Stimulated activated CD4-positive, alpha-beta T cell treated with anti-CD3 and anti-CD28 coated beads, Interleukin-15, amount 100 ng/mL, for 24 hours (primary cell): ENCODE results near the gene GAS7.
"Not testable (repeated sequence)": the region's sequence is repeated elsewhere in the genome, so short reads cannot be mapped to it uniquely, and the experiment has no call there.

Experiments used
- DNase-seq: peaks from one replicate; pipeline ENCODE4 v3.0.0-alpha.2; 2020

The GAS7 gene

GRCh38 chr17:10010752-10011151 is 187.7 kb downstream of the GAS7 start:
- no peak for DNase-seq

- no peak for DNase-seq
Observed at GRCh38 chr17:10003705-10004104, 194.7 kb downstream of the GAS7 start.

GRCh38 chr17:10002567-10003360 is 195.6 kb downstream of the GAS7 start:
- not testable (repeated sequence) for DNase-seq

- no peak for DNase-seq
Observed at GRCh38 chr17:10001306-10001873, 197.0 kb downstream of the GAS7 start.

- DNase-seq: no peak
Observed at GRCh38 chr17:9999919-10000695, 198.3 kb downstream of the GAS7 start.

GRCh38 chr17:9998060-9998459 is 200.3 kb downstream of the GAS7 start:
- DNase-seq: no peak

GRCh38 chr17:9994761-9995160 is 203.6 kb downstream of the GAS7 start:
- no peak for DNase-seq

- no peak for DNase-seq
Observed at GRCh38 chr17:9991796-9992195, 206.6 kb downstream of the GAS7 start.

GRCh38 chr17:9991351-9991750 is 207.1 kb downstream of the GAS7 start:
- no peak for DNase-seq

GRCh38 chr17:9987779-9988585 is 210.4 kb downstream of the GAS7 start:
- peak; percentile 22 for DNase-seq

- no peak for DNase-seq
Observed at GRCh38 chr17:9986754-9987382, 211.5 kb downstream of the GAS7 start.

- no peak for DNase-seq
Observed at GRCh38 chr17:9985646-9986045, 212.8 kb downstream of the GAS7 start.

- no peak for DNase-seq
Observed at GRCh38 chr17:9984768-9985167, 213.6 kb downstream of the GAS7 start.

- DNase-seq: no peak
Observed at GRCh38 chr17:9982159-9982558, 216.2 kb downstream of the GAS7 start.

- no peak for DNase-seq
Observed at GRCh38 chr17:9981344-9981915, 217.0 kb downstream of the GAS7 start.

- DNase-seq: no peak
Observed at GRCh38 chr17:9979463-9979995, 218.9 kb downstream of the GAS7 start.

GRCh38 chr17:9977180-9977575 is 221.2 kb downstream of the GAS7 start:
- DNase-seq: no peak

- DNase-seq: no peak
Observed at GRCh38 chr17:9976283-9977179, 221.9 kb downstream of the GAS7 start.

GRCh38 chr17:9974448-9975381 is 223.7 kb downstream of the GAS7 start:
- no peak for DNase-seq
